HepG2 (cell line): ENCODE data around the gene MYL11. TPM values are rescaled to one million over a fixed set of nuclear protein-coding genes. Genes with fewer than 3 reads are reported as not detected.
A peak's percentile ranks its signal among the peaks of the same experiment; 100 is the strongest.

ENCODE experiments used
- ATF2 ChIP-seq: sonication (generic); formaldehyde crosslinking; IDR thresholded peaks from 2 replicates; pipeline ENCODE4 v1.4.0; 2020; ENCODE audit warnings: missing genetic modification reagents
- CHD2 ChIP-seq: IDR thresholded peaks from 2 replicates; pipeline ENCODE4 v1.6.1; 2011; ENCODE audit warnings: low read depth, low read length, improper control_type of control experiment
- DR1 ChIP-seq: sonication (generic); formaldehyde crosslinking; IDR thresholded peaks from 2 replicates; pipeline ENCODE4 v1.8.0; 2021; ENCODE audit warnings: mild to moderate bottlenecking, missing genetic modification reagents, inconsistent platforms
- KMT2A ChIP-seq: sonication (generic); formaldehyde crosslinking; IDR thresholded peaks from 2 replicates; pipeline ENCODE4 v1.4.0; 2020; ENCODE audit warnings: missing genetic modification reagents
- MAX ChIP-seq: IDR thresholded peaks from 2 replicates; pipeline ENCODE4 v1.6.1; 2012; ENCODE audit warnings: inconsistent platforms
- MEF2D ChIP-seq: sonication (generic); formaldehyde crosslinking; IDR thresholded peaks from 2 replicates; pipeline ENCODE4 v1.5.1; 2020; ENCODE audit warnings: mild to moderate bottlenecking, missing genetic modification reagents
- NCOA5 ChIP-seq: sonication (generic); formaldehyde crosslinking; IDR thresholded peaks from 2 replicates; pipeline ENCODE4 v1.4.0; 2020; ENCODE audit warnings: missing genetic modification reagents
- PCBP2 ChIP-seq: fragments of 200-400 bp; formaldehyde crosslinking; optimal IDR thresholded peaks from 2 replicates; pipeline ENCODE3; 2018; ENCODE audit warnings: low read length, low read depth; ENCODE audit not compliant: poor library complexity, severe bottlenecking
- POGK ChIP-seq: sonication (generic); formaldehyde crosslinking; conservative IDR thresholded peaks from 2 replicates; pipeline ENCODE4 v1.8.0; 2022; ENCODE audit warnings: mild to moderate bottlenecking, moderate library complexity, missing genetic modification reagents
- TBX2 ChIP-seq: sonication (generic); formaldehyde crosslinking; IDR thresholded peaks from 2 replicates; pipeline ENCODE4 v1.5.0; 2020; ENCODE audit warnings: missing genetic modification reagents, mild to moderate bottlenecking, borderline replicate concordance
- ZC3H4 ChIP-seq: sonication (generic); formaldehyde crosslinking; IDR thresholded peaks from 2 replicates; pipeline ENCODE4 v1.4.0; 2020; ENCODE audit warnings: missing genetic modification reagents, borderline replicate concordance
- ZFP82 ChIP-seq: sonication (generic); formaldehyde crosslinking; IDR thresholded peaks from 2 replicates; pipeline ENCODE4 v1.5.1; 2020; ENCODE audit warnings: mild to moderate bottlenecking, missing genetic modification reagents, borderline replicate concordance
- ZGPAT ChIP-seq: IDR thresholded peaks from 2 replicates; pipeline ENCODE4 v1.6.1; 2016; ENCODE audit warnings: mild to moderate bottlenecking
- ZNF354B ChIP-seq: sonication (generic); formaldehyde crosslinking; IDR thresholded peaks from 2 replicates; pipeline ENCODE4 v1.8.0; 2022; ENCODE audit warnings: mild to moderate bottlenecking, missing genetic modification reagents
- ZNF441 ChIP-seq: sonication (generic); formaldehyde crosslinking; IDR thresholded peaks from 2 replicates; pipeline ENCODE4 v1.7.0; 2021; ENCODE audit warnings: missing genetic modification reagents, borderline replicate concordance
- ZNF577 ChIP-seq: sonication (generic); formaldehyde crosslinking; IDR thresholded peaks from 2 replicates; pipeline ENCODE4 v1.4.0; 2020; ENCODE audit warnings: mild to moderate bottlenecking, low read depth, missing genetic modification reagents, borderline replicate concordance
- ZNF598 ChIP-seq: sonication (generic); formaldehyde crosslinking; IDR thresholded peaks from 2 replicates; pipeline ENCODE4 v1.5.1; 2020; ENCODE audit warnings: mild to moderate bottlenecking, missing genetic modification reagents, borderline replicate concordance
- ZNF687 ChIP-seq: sonication (generic); formaldehyde crosslinking; IDR thresholded peaks from 2 replicates; pipeline ENCODE4 v1.5.1; 2020; ENCODE audit warnings: mild to moderate bottlenecking, missing genetic modification reagents, moderate library complexity
- ZNF776 ChIP-seq: sonication (generic); formaldehyde crosslinking; IDR thresholded peaks from 2 replicates; pipeline ENCODE4 v1.4.0; 2020; ENCODE audit warnings: mild to moderate bottlenecking, missing genetic modification reagents
- ZNF850 ChIP-seq: sonication (generic); formaldehyde crosslinking; conservative IDR thresholded peaks from 2 replicates; pipeline ENCODE4 v1.9.0; 2021; ENCODE audit warnings: mild to moderate bottlenecking, missing genetic modification reagents
- polyA plus RNA-seq, 8 experiments: library from polyadenylated mRNA; depleted of rRNA in 3 of 8; stranded (reverse) in 7 of 8; unstranded in 1 of 8; fragments of >200 nt; fragmentation: Illumina TruSeq in 4 of 8; extraction: Trizol in 4 of 8; gene quantifications; 2 replicates each; pipeline versions ENCODE4 v1.2.1 to v1.2.3, GENCODE V29; 2011 to 2016; ENCODE audit warnings: low read depth in 4 of 8, missing spikeins in 1 of 8, mixed read lengths in 1 of 8; ENCODE audit not compliant: insufficient read depth in 1 of 8
- total RNA-seq, 5 experiments: library from RNA; depleted of rRNA; stranded (reverse); fragments of >200 nt; fragmentation: Illumina TruSeq; extraction: Trizol; gene quantifications; 2 replicates each; pipeline ENCODE4 v1.2.3, GENCODE V29; 2016; ENCODE audit warnings: low read depth in 1 of 5

The MYL11 gene
- total and polyA plus RNA-seq, 2 of the 13 experiments (the other 11 are each of a cell fraction or from before 2014, with no cell fraction given) = not detected

- TF ChIP-seq ATF2 (CRISPR knock-in tag) = no peak
- peak; percentile 66 for TF ChIP-seq ZNF687 (CRISPR knock-in tag)
- peak; percentile 32; the same call in 1 of the 2 replicates for TF ChIP-seq KMT2A (CRISPR knock-in tag)
- peak; percentile 42; the same call in 1 of the 2 replicates for TF ChIP-seq MAX
- TF ChIP-seq ZNF776 (CRISPR knock-in tag) = peak; percentile 42; the same call in 1 of the 2 replicates
- no peak for TF ChIP-seq CHD2
- TF ChIP-seq ZC3H4 = no peak
- no peak for TF ChIP-seq ZGPAT (CRISPR knock-in tag)
- TF ChIP-seq NCOA5 (CRISPR knock-in tag) = no peak
- no peak for TF ChIP-seq ZNF850 (CRISPR knock-in tag)
- no peak for TF ChIP-seq ZNF577 (CRISPR knock-in tag)
- TF ChIP-seq ZNF598 (CRISPR knock-in tag) = peak; percentile 74; the same call in 1 of the 2 replicates
- no peak for TF ChIP-seq POGK (CRISPR knock-in tag)
- TF ChIP-seq TBX2 (CRISPR knock-in tag) = peak; percentile 33; the same call in 1 of the 2 replicates
- TF ChIP-seq DR1 (CRISPR knock-in tag) = 0 out of 2 replicates have a peak, but pooled peaks have one; percentile 19
- no peak for TF ChIP-seq MEF2D
- no peak; the same call in 1 of the 2 replicates for TF ChIP-seq ZNF441 (CRISPR knock-in tag)
- no peak for TF ChIP-seq ZNF354B (CRISPR knock-in tag)
- no peak for TF ChIP-seq ZFP82 (CRISPR knock-in tag)
- TF ChIP-seq PCBP2 = no peak
These were observed 5.3 kb upstream of the MYL11 start (continued) for GRCh38 chr16:30369091-30369937.
